Suprapubic skin (tissue), 4 donors: Measurements from ENCODE around the gene DMPK. TPM values are rescaled to one million over a fixed set of nuclear protein-coding genes. Genes with fewer than 3 reads are reported as not detected.
A peak's percentile ranks its signal among the peaks of the same experiment; 100 is the strongest.

Source experiments
- DNase-seq, 2 donors: peaks; one replicate each; pipeline ENCODE4 v3.0.0-alpha.2; 2019; ENCODE audit warnings: low spot score in 2 of 2
- H3K27ac ChIP-seq: fragments of 200-600 bp; sonication (generic); one replicate; pipeline ENCODE4 v1.5.1; 2019
- H3K27me3 ChIP-seq: fragments of 200-600 bp; sonication (generic); one replicate; pipeline ENCODE4 v1.5.1; 2019
- H3K36me3 ChIP-seq: fragments of 200-600 bp; sonication (generic); one replicate; pipeline ENCODE4 v1.5.1; 2019
- H3K4me1 ChIP-seq: fragments of 200-600 bp; sonication (generic); one replicate; pipeline ENCODE4 v1.5.1; 2019
- H3K4me3 ChIP-seq: fragments of 200-600 bp; sonication (generic); one replicate; pipeline ENCODE4 v1.5.1; 2019; ENCODE audit warnings: mild to moderate bottlenecking
- H3K9me3 ChIP-seq: fragments of 200-600 bp; sonication (generic); one replicate; pipeline ENCODE4 v1.5.1; 2019
- CTCF ChIP-seq, 2 donors: fragments of 200-600 bp in 1 of 2; fragments of 450-650 bp in 1 of 2; sonication (generic) in 1 of 2; IDR thresholded peaks; one replicate each; pipeline ENCODE4 v1.5.1; 2016 to 2019; ENCODE audit warnings: antibody characterized with exemption in 2 of 2, mild to moderate bottlenecking in 1 of 2, moderate library complexity in 1 of 2
- EP300 ChIP-seq: sonication (generic); formaldehyde crosslinking; IDR thresholded peaks from one replicate; pipeline ENCODE4 v1.6.1; 2017; ENCODE audit warnings: antibody characterized with exemption
- POLR2A ChIP-seq, 2 donors: fragments of 450-650 bp; IDR thresholded peaks; one replicate each; pipeline ENCODE4 v1.6.1; 2017; ENCODE audit warnings: antibody characterized with exemption in 2 of 2, mild to moderate bottlenecking in 2 of 2, moderate library complexity in 2 of 2
- POLR2AphosphoS5 ChIP-seq, 3 donors: sonication (generic); formaldehyde crosslinking; IDR thresholded peaks; one replicate each; pipeline ENCODE4 v1.6.1; 2017; ENCODE audit warnings: antibody characterized with exemption in 3 of 3
- WGBS: methylation state at CpG from one replicate; pipeline ENCODE4 v1.1.5; 2018; 5-methylcytosine and 5-hydroxymethylcytosine counted together
- total RNA-seq, 4 donors: library from RNA; depleted of rRNA; stranded (reverse); fragments of >200 nt; gene quantifications; one replicate each; pipeline ENCODE4 v1.1.0, GENCODE V29; 2016

Gene DMPK
- total RNA-seq, 4 donors from 2014 or later = 15.0 to 27.3 (median 20.3) TPM

GRCh38 chr19:45774765-45775164, 7.5 kb downstream of the DMPK start:
- 94% methylated on average over 9 of the region's 9 CpGs for WGBS
- DNase-seq = no peak
- H3K4me1 ChIP-seq = peaks cover 24% of the 10 kb centered on the region
- no peak for TF ChIP-seq POLR2AphosphoS5 (IDR thresholded peaks at IDR 0.05)
- TF ChIP-seq POLR2A (IDR thresholded peaks at IDR 0.05) = no peak
- no peak for TF ChIP-seq EP300
- TF ChIP-seq CTCF (IDR thresholded peaks at IDR 0.05) = no peak
- H3K36me3 ChIP-seq = peaks cover 21% of the 10 kb centered on the region
- H3K27me3 ChIP-seq = no peaks in the 10 kb centered on the region
- no peak overlapping the region for H3K4me3 ChIP-seq
- H3K9me3 ChIP-seq = no peaks in the 10 kb centered on the region
- no peak overlapping the region for H3K27ac ChIP-seq

- H3K4me1 ChIP-seq = peaks cover 15% of the 10 kb centered on the region
- peaks cover 21% of the 10 kb centered on the region for H3K36me3 ChIP-seq
- no peaks in the 10 kb centered on the region for H3K9me3 ChIP-seq
- no peak for TF ChIP-seq EP300
- TF ChIP-seq POLR2A (IDR thresholded peaks at IDR 0.05) = no peak
- TF ChIP-seq POLR2AphosphoS5 (IDR thresholded peaks at IDR 0.05) = no peak
- no peak for TF ChIP-seq CTCF (IDR thresholded peaks at IDR 0.05)
- WGBS = 51% methylated on average over 2 of the region's 2 CpGs
- no peak for DNase-seq
- no peak overlapping the region for H3K4me3 ChIP-seq
- H3K27me3 ChIP-seq = no peaks in the 10 kb centered on the region
- no peak overlapping the region for H3K27ac ChIP-seq
Observed at GRCh38 chr19:45773384-45773783, 8.9 kb downstream of the DMPK start.

DNA sequence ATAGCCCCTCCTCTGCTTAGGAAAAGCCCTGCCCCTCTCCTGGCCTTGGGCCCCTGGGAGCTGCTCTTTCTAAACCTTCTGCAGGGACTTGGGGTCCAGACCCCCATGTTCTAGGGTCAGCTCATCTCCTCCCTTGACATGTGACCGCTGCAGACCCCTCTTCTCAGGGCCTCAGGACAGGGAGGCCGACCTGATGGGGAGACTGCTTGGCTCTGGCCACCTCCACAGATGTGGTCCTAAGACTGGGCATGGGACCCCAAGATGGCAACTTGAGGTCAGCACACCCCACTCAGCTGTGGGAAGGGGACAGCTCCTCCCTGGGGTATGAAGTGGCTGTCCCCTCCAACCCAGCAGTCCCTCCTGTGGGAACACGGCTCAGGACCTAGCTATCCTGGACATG, 9.4 kb downstream of the DMPK start:
- no peak overlapping the region for H3K27ac ChIP-seq
- H3K36me3 ChIP-seq = peaks cover 17% of the 10 kb centered on the region
- WGBS = 100% methylated on average over 3 of the region's 3 CpGs
- no peaks in the 10 kb centered on the region for H3K27me3 ChIP-seq
- DNase-seq = no peak
- no peak overlapping the region for H3K4me3 ChIP-seq
- H3K9me3 ChIP-seq = no peaks in the 10 kb centered on the region
- TF ChIP-seq EP300 = no peak
- H3K4me1 ChIP-seq = peaks cover 16% of the 10 kb centered on the region

- TF ChIP-seq CTCF (IDR thresholded peaks at IDR 0.05) (no peak), POLR2A (IDR thresholded peaks at IDR 0.05) (no peak), EP300 (no peak), POLR2AphosphoS5 (IDR thresholded peaks at IDR 0.05) (no peak)
- Histone ChIP-seq H3K9me3 (no peaks in the 10 kb centered on the region), H3K4me3 (no peak overlapping the region), H3K27me3 (no peaks in the 10 kb centered on the region), H3K36me3 (peaks cover 12% of the 10 kb centered on the region), H3K4me1 (peaks cover 22% of the 10 kb centered on the region), H3K27ac (no peak overlapping the region)
- 88% methylated on average over 10 of the region's 14 CpGs for whole genome bisulfite sequencing
- DNase-seq = peak in 1 of 2 donors; percentile 74
Observed at GRCh38 chr19:45772130-45772840, 10.0 kb downstream of the DMPK start.

GRCh38 chr19:45771311-45771933, 10.9 kb downstream of the DMPK start:
- peak in 1 of 2 donors; percentile 77 for DNase-seq
- Histone ChIP-seq H3K27me3 (no peaks in the 10 kb centered on the region), H3K27ac (peak overlapping the region; percentile 89), H3K4me1 (peaks cover 30% of the 10 kb centered on the region), H3K9me3 (no peaks in the 10 kb centered on the region), H3K36me3 (peaks cover 4% of the 10 kb centered on the region), H3K4me3 (peak overlapping the region; percentile 86)
- no peak for TF ChIP-seq POLR2AphosphoS5 (IDR thresholded peaks at IDR 0.05)
- no peak for TF ChIP-seq POLR2A (IDR thresholded peaks at IDR 0.05)
- no peak for TF ChIP-seq CTCF (IDR thresholded peaks at IDR 0.05)
- no peak for TF ChIP-seq EP300
- 84% methylated on average over 32 of the region's 46 CpGs for WGBS
